Gastrocnemius medialis (tissue), 4 donors: ENCODE results near the gene GNAI3. TPM values are rescaled to one million over a fixed set of nuclear protein-coding genes. Genes with fewer than 3 reads are reported as not detected.

Source experiments
- ATAC-seq, 2 donors: fragments of 150-250 bp; one replicate each; pipeline ENCODE4 v1.9.1; 2016
- DNase-seq, 2 donors: peaks; one replicate each; pipeline ENCODE4 v3.0.0-alpha.2; 2019
- H3K27ac ChIP-seq, 4 donors: fragments of 200-600 bp; sonication (generic); 1 replicate in 1 of 4; 2 replicates in 3 of 4; pipeline ENCODE4 v1.5.1; 2016 to 2018; ENCODE audit warnings: mild to moderate bottlenecking in 2 of 4, moderate library complexity in 1 of 4
- H3K27me3 ChIP-seq, 3 donors: fragments of 200-600 bp; sonication (generic) in 2 of 3; 1 replicate in 1 of 3; 2 replicates in 2 of 3; pipeline versions ENCODE4 v1.5.1 to v1.6.0; 2016 to 2019; ENCODE audit warnings: mild to moderate bottlenecking in 1 of 3, moderate library complexity in 1 of 3
- H3K36me3 ChIP-seq, 2 donors: fragments of 200-600 bp; sonication (generic) in 1 of 2; one replicate each; pipeline ENCODE4 v1.5.1; 2017 to 2018
- H3K4me1 ChIP-seq, 2 donors: fragments of 200-600 bp; sonication (generic) in 1 of 2; one replicate each; pipeline ENCODE4 v1.5.1; 2016 to 2017; ENCODE audit warnings: mild to moderate bottlenecking in 2 of 2
- H3K4me3 ChIP-seq, 4 donors: fragments of 200-600 bp; sonication (generic) in 3 of 4; 1 replicate in 1 of 4; 2 replicates in 3 of 4; pipeline ENCODE4 v1.5.1; 2016 to 2019; ENCODE audit warnings: mild to moderate bottlenecking in 2 of 4
- H3K9me3 ChIP-seq, 3 donors: fragments of 200-600 bp; sonication (generic) in 2 of 3; 1 replicate in 1 of 3; 2 replicates in 2 of 3; pipeline ENCODE4 v1.5.1; 2016 to 2019
- POLR2A ChIP-seq, 2 donors: fragments of 450-650 bp; IDR thresholded peaks; one replicate each; pipeline ENCODE4 v1.6.1; 2017; ENCODE audit warnings: antibody characterized with exemption in 2 of 2, mild to moderate bottlenecking in 2 of 2, moderate library complexity in 2 of 2
- in situ Hi-C, 4 donors: fragments of 200-750 bp; cut with MboI; loops; one replicate each; pipeline versions ENCODE4 v1.15.0 to v1.8.0; 2017; ENCODE audit warnings: low sequenced_read_pairs in 4 of 4
- intact Hi-C: fragments of 100-400 bp; cut with DNase I; formaldehyde crosslinking; loops from one replicate; pipeline ENCODE4 v1.15.1; 2023; ENCODE audit warnings: low total_unique reads
- total RNA-seq, 4 donors: library from RNA; depleted of rRNA; stranded (reverse); fragments of >200 nt; gene quantifications; one replicate each; pipeline versions ENCODE4 v1.1.0 to v1.2.3, GENCODE V29; 2016
- TF ChIP-seq, protein P1 (sequence below), 5 experiments: fragments of 450-650 bp in 3 of 5; fragments of 200-600 bp in 2 of 5; sonication (generic) in 2 of 5; IDR thresholded peaks in 4 of 5; conservative IDR thresholded peaks in 1 of 5; 1 replicate in 4 of 5; 2 replicates in 1 of 5; pipeline ENCODE4 v1.5.1; 2016 to 2019; ENCODE audit warnings: antibody characterized with exemption in 5 of 5, mild to moderate bottlenecking in 3 of 5, moderate library complexity in 3 of 5

Gene GNAI3
- total RNA-seq, 4 donors from 2014 or later = 0.90 to 2.5 (median 1.8) TPM

DNA sequence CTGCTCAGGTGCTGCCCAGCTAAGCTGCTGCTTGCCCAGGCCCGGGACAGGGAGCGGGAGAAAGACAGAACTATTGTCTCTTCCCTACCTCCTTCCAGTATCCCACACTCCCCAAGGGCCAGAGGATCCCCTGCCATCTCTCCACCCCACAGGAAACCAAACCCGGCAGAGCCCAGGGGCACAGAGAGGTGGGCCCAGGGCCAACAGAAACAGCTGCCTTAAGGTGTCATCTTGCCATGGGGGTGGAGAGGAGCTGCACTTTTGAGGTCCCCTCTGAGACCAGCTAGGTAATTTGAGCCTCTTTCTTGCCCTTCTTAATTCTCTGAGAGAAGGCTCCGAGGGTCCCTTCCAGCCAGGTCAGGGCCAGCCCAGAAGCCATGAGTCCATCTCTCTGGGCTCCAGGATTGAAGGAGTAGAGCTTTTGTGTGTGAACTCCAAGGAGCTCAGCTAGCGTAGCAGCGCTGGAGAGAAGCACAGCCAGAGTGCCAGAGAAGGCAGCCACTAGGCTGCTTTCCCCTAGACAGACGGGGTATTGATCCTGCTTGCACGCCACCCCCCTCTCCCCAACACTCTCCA is 18.4 kb upstream of the GNAI3 start:
- in situ Hi-C loops = loop anchor here (5.0 to 25.0 kb wide), 4 partner anchors 33 to 255 kb away; partner anchors contain the start of genes CYB561D1 (in 2 of the 4) and PSRC1 (in 1 of the 4)
- Histone ChIP-seq H3K36me3 (no peaks in the 10 kb centered on the region), H3K27ac (peak overlapping the region; percentile 79 to 95 (median 90)), H3K9me3 (no peaks in the 10 kb centered on the region), H3K4me3 (no peak overlapping the region), H3K27me3 (no peaks in the 10 kb centered on the region), H3K4me1 (peaks cover 44 to 45% of the 10 kb centered on the region in 2 donors)
- ATAC-seq (peak; percentile 23 to 49), DNase-seq (peak in 1 of 2 donors; percentile 78)
- TF ChIP-seq POLR2A (IDR thresholded peaks at IDR 0.05) = no peak
- TF ChIP-seq, protein P1, sequence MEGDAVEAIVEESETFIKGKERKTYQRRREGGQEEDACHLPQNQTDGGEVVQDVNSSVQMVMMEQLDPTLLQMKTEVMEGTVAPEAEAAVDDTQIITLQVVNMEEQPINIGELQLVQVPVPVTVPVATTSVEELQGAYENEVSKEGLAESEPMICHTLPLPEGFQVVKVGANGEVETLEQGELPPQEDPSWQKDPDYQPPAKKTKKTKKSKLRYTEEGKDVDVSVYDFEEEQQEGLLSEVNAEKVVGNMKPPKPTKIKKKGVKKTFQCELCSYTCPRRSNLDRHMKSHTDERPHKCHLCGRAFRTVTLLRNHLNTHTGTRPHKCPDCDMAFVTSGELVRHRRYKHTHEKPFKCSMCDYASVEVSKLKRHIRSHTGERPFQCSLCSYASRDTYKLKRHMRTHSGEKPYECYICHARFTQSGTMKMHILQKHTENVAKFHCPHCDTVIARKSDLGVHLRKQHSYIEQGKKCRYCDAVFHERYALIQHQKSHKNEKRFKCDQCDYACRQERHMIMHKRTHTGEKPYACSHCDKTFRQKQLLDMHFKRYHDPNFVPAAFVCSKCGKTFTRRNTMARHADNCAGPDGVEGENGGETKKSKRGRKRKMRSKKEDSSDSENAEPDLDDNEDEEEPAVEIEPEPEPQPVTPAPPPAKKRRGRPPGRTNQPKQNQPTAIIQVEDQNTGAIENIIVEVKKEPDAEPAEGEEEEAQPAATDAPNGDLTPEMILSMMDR (IDR thresholded peaks at IDR 0.05 in 4 of 5, conservative IDR thresholded peaks at IDR 0.05 in 1 of 5) = no peak
- intact Hi-C loops = loop anchor here (5.0 kb wide), 3 partner anchors 103 to 318 kb away; partner anchors contain the start of genes PSMA5 and SARS1

DNA sequence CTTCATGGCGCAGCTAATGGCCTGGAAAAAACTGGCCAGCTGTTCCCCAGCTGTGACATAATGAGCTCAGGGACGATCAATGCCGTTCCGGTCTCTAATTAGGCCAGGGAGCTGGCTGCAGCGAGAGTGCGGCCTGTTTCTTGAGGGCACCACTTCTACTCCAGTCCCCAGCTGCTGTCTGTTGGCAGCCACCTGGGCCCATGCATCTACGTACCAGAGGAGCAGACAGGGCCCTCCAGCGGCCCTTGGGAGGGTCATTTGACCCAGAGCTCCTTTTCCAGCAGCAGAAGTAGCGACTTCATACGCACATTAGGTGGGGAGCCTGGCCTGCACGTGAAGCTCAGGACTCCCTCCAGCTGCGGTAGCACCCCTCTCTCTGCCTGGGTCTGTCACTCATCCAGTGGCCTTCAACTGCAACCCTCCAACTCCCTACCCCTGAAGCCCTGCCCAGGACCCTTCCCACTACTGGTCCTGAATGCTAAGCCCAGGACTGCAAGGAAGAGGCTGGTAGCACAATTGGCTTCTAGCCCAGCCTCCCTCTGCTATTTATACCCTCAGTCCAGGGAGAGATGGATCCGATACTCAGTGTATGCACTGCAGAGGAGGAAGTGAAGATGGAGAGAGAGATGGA is 17.8 kb upstream of the GNAI3 start:
- intact Hi-C loops (loop anchor here (5.0 kb wide), 3 partner anchors 103 to 318 kb away; partner anchors contain the start of genes PSMA5 and SARS1), in situ Hi-C loops (loop anchor here (5.0 to 25.0 kb wide), 4 partner anchors 33 to 256 kb away; partner anchors contain the start of genes CYB561D1 (in 2 of the 4) and PSRC1 (in 1 of the 4))
- Histone ChIP-seq H3K9me3 (no peaks in the 10 kb centered on the region), H3K27me3 (no peaks in the 10 kb centered on the region), H3K36me3 (no peaks in the 10 kb centered on the region), H3K4me1 (peaks cover 50 to 51% of the 10 kb centered on the region in 2 donors), H3K4me3 (no peak overlapping the region), H3K27ac (peak overlapping the region; percentile 79 to 95 (median 90))
- no peak for TF ChIP-seq POLR2A (IDR thresholded peaks at IDR 0.05)
- TF ChIP-seq, protein P1 (IDR thresholded peaks at IDR 0.05 in 4 of 5, conservative IDR thresholded peaks at IDR 0.05 in 1 of 5) = no peak
- DNase-seq = peak in 1 of 2 donors; percentile 69
- peak; percentile 12 to 25 for ATAC-seq

DNA sequence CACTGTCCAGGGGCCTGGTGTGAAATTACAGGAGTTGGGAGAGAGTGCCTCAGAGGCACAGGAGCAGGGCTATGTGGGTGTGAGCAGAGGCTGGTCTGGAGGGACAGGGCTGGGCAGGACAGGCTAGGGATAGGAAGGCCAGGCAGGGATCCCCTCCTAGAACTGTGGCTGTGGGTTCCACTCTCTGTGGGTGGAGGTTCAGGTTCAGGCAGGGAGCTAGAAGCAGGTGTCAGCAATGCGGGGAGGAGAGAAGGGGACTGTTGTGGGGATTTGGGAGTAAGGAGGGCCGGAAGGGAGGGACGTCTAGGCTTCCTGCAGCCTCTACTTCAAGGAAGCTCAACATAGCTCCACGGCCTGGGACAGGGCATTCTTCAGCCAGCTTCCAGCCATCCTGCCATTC is 17.0 kb upstream of the GNAI3 start:
- in situ Hi-C loops = loop anchor here (5.0 to 25.0 kb wide), 4 partner anchors 34 to 257 kb away; partner anchors contain the start of genes CYB561D1 (in 2 of the 4) and PSRC1 (in 1 of the 4)
- no peaks in the 10 kb centered on the region for H3K27me3 ChIP-seq
- ATAC-seq (no peak), DNase-seq (peak in 1 of 2 donors; percentile 60)
- peak overlapping the region; percentile 79 to 95 (median 90) for H3K27ac ChIP-seq
- H3K4me1 ChIP-seq = peaks cover 59% of the 10 kb centered on the region in 2 donors
- intact Hi-C loops = loop anchor here (5.0 kb wide), 3 partner anchors 104 to 319 kb away; partner anchors contain the start of genes PSMA5 and SARS1
- H3K4me3 ChIP-seq = no peak overlapping the region
- TF ChIP-seq, protein P1 (IDR thresholded peaks at IDR 0.05 in 4 of 5, conservative IDR thresholded peaks at IDR 0.05 in 1 of 5) = no peak
- no peak for TF ChIP-seq POLR2A (IDR thresholded peaks at IDR 0.05)
- no peaks in the 10 kb centered on the region for H3K9me3 ChIP-seq
- H3K36me3 ChIP-seq = no peaks in the 10 kb centered on the region

DNA sequence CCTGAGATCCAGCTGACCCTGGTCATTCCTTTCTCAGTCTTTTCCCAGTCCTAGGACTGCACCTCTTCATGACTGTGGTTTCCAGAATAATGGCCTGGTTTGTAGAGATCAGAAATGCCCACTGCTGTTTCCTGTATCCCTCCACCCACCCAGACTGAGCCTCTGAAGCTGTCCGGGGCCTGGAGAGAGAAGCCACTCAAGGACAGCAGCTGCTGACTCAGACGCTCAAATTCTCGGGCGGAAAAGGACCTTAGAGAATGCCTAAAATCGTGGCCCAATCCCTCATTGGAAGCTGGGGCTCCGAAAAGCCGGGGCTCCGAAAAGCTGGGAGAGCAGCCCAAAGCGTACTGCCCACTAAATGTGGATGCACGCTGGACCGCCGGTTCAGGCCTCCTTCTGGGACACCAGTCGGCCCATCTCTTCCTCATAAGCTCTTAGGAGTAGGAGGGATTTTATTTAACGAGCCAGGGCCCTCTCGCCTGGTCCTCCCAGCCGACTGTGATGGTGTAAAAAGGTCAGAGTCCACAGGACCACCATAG is 16.5 kb upstream of the GNAI3 start:
- no peak for DNase-seq
- TF ChIP-seq, protein P1 (IDR thresholded peaks at IDR 0.05 in 4 of 5, conservative IDR thresholded peaks at IDR 0.05 in 1 of 5) = no peak
- no peak for TF ChIP-seq POLR2A (IDR thresholded peaks at IDR 0.05)
- intact Hi-C loops = loop anchor here (1.0 to 5.0 kb wide), 6 partner anchors 34 to 320 kb away; partner anchors contain the start of genes PSMA5 and SARS1
- Histone ChIP-seq H3K4me1 (peaks cover 62 to 64% of the 10 kb centered on the region in 2 donors), H3K27me3 (no peaks in the 10 kb centered on the region), H3K36me3 (no peaks in the 10 kb centered on the region), H3K9me3 (no peaks in the 10 kb centered on the region), H3K27ac (peak overlapping the region; percentile 79 to 95 (median 90)), H3K4me3 (peak overlapping the region in 3 of 4 donors; percentile 18 to 37 (median 34))
- in situ Hi-C loops = loop anchor here (5.0 to 25.0 kb wide), 4 partner anchors 35 to 257 kb away; partner anchors contain the start of genes CYB561D1 (in 2 of the 4) and PSRC1 (in 1 of the 4)
- ATAC-seq = no peak
